HCT116 (cell line): ENCODE data around the gene SUN2. TPM values are rescaled to one million over a fixed set of nuclear protein-coding genes. Genes with fewer than 3 reads are reported as not detected.

Experiments
- ATAC-seq: fragments of 200-7000 bp; cut with Tn5 transposase; 2 replicates; pipeline ENCODE4 v1.9.1; 2020; ENCODE audit warnings: mild to moderate bottlenecking, moderate library complexity
- BruUV-seq: library from RNA; stranded (reverse); fragments of 400-500 nt; replicated peaks from 2 replicates; lab custom pipeline; 2021; lab: Mats Ljungman, UMichigan
- CTCF ChIA-PET: fragments of 300-600 bp; sonication (Branson Sonifier 250); formaldehyde crosslinking; loops from one replicate; lab custom pipeline; 2021; ENCODE audit warnings: antibody characterized with exemption; lab: Charles Lee
- POLR2A ChIA-PET: fragments of 300-600, 350-600 bp; sonication (Branson Sonifier 250); formaldehyde crosslinking; loops from one replicate; lab custom pipeline; 2021; ENCODE audit warnings: antibody characterized with exemption; lab: Charles Lee
- RAD21 ChIA-PET, 2 experiments: fragments of 300-600 bp; sonication (Branson Sonifier 250); formaldehyde crosslinking; loops; one replicate each; lab custom pipeline; 2023; ENCODE audit warnings: low total read pairs in 2 of 2; ENCODE audit not compliant: uncharacterized antibody in 2 of 2, unreplicated experiment in 2 of 2, low non-redundant PET in 1 of 2; lab: Charles Lee
- DNase-seq: peaks from one replicate; pipeline ENCODE4 v3.0.0-alpha.2; 2010; ENCODE audit warnings: low read depth, low spot score
- H2AFZ ChIP-seq: fragments of 200-600 bp; shearing (Covaris generic), sonication (generic); 2 replicates; pipeline ENCODE4 v1.6.1; 2017; ENCODE audit warnings: low read depth, mixed run types, mixed read lengths, antibody characterized with exemption, low read length; ENCODE audit not compliant: poor library complexity, severe bottlenecking
- H3K27ac ChIP-seq: 2 replicates; pipeline ENCODE4 v1.5.1; 2012; ENCODE audit warnings: low read depth, low read length
- H3K27me3 ChIP-seq: fragments of 200-600 bp; sonication (generic); 2 replicates; pipeline ENCODE4 v1.6.1; 2016; ENCODE audit warnings: mixed run types, low read length, mixed read lengths; ENCODE audit not compliant: insufficient read depth
- H3K36me3 ChIP-seq, 2 experiments: fragments of 200-500 bp in 1 of 2; fragments of 200-600 bp in 1 of 2; sonication (Bioruptor generic) in 1 of 2; sonication (generic) in 1 of 2; 2 replicates each; pipeline versions ENCODE4 v1.5.1 to v1.6.1; 2014 to 2016; ENCODE audit warnings: low read length in 2 of 2, inconsistent platforms in 1 of 2, mixed read lengths in 1 of 2, mixed run types in 1 of 2; ENCODE audit not compliant: insufficient read depth in 2 of 2, control insufficient read depth in 1 of 2
- H3K4me1 ChIP-seq, 2 experiments: fragments of 200-600 bp in 1 of 2; sonication (generic) in 1 of 2; 2 replicates each; pipeline versions ENCODE4 v1.5.1 to v1.6.1; 2012 to 2017; ENCODE audit warnings: low read length in 2 of 2, inconsistent platforms in 1 of 2, mild to moderate bottlenecking in 1 of 2, mixed read lengths in 1 of 2, mixed run types in 1 of 2, moderate library complexity in 1 of 2; ENCODE audit not compliant: insufficient read depth in 2 of 2, control insufficient read depth in 1 of 2
- H3K4me2 ChIP-seq: fragments of 200-600 bp; sonication (generic); 2 replicates; pipeline ENCODE4 v1.6.1; 2017; ENCODE audit warnings: mixed run types, low read length, mixed read lengths
- H3K4me3 ChIP-seq, 2 experiments: fragments of 200-600 bp in 1 of 2; sonication (generic) in 1 of 2; replicated peaks in 1 of 2; 2 replicates each; pipeline ENCODE4 v1.5.1; 2011 to 2016; ENCODE audit warnings: low read length in 2 of 2, control low read depth in 1 of 2, low read depth in 1 of 2, mild to moderate bottlenecking in 1 of 2, mixed read lengths in 1 of 2, mixed run types in 1 of 2
- H3K79me2 ChIP-seq: fragments of 200-600 bp; sonication (generic); 2 replicates; pipeline ENCODE4 v1.6.1; 2017; ENCODE audit warnings: mild to moderate bottlenecking, mixed run types, low read length, moderate library complexity, mixed read lengths; ENCODE audit not compliant: insufficient read depth
- H3K9ac ChIP-seq: fragments of 200-600 bp; sonication (generic); 2 replicates; pipeline ENCODE4 v1.6.1; 2016; ENCODE audit warnings: low read length, mixed read lengths
- H3K9me2 ChIP-seq: fragments of 200-600 bp; sonication (generic), shearing (Covaris generic); 2 replicates; pipeline ENCODE4 v1.6.1; 2017; ENCODE audit warnings: mixed run types, mild to moderate bottlenecking, moderate library complexity; ENCODE audit not compliant: insufficient read depth
- H3K9me3 ChIP-seq, 2 experiments: fragments of 200-500 bp in 1 of 2; fragments of 200-600 bp in 1 of 2; sonication (Bioruptor generic) in 1 of 2; sonication (generic) in 1 of 2; 2 replicates each; pipeline ENCODE4 v1.6.1; 2014 to 2017; ENCODE audit warnings: low read length in 2 of 2, mixed read lengths in 2 of 2, inconsistent platforms in 1 of 2, low read depth in 1 of 2, mild to moderate bottlenecking in 1 of 2, mixed run types in 1 of 2, moderate library complexity in 1 of 2; ENCODE audit not compliant: control insufficient read depth in 1 of 2, insufficient read depth in 1 of 2
- H4K20me1 ChIP-seq: fragments of 200-600 bp; sonication (generic), shearing (Covaris generic); 2 replicates; pipeline ENCODE4 v1.6.1; 2017; ENCODE audit warnings: mixed run types, mild to moderate bottlenecking, moderate library complexity; ENCODE audit not compliant: insufficient read depth
- CEBPB ChIP-seq: IDR thresholded peaks from 2 replicates; pipeline ENCODE4 v1.6.1; 2012; ENCODE audit warnings: low read depth
- EGR1 ChIP-seq: IDR thresholded peaks from 2 replicates; pipeline ENCODE4 v1.6.1; 2012; ENCODE audit warnings: low read depth
- ELF1 ChIP-seq: IDR thresholded peaks from 2 replicates; pipeline ENCODE4 v1.6.1; 2012; ENCODE audit warnings: low read depth, borderline replicate concordance
- EZH2 ChIP-seq: fragments of 200-600 bp; sonication (generic); IDR thresholded peaks from 2 replicates; pipeline ENCODE4 v1.6.1; 2017; ENCODE audit warnings: antibody characterized with exemption, mixed run types
- EZH2phosphoT487 ChIP-seq: fragments of 200-600 bp; IDR thresholded peaks from 2 replicates; pipeline ENCODE4 v1.6.1; 2018; ENCODE audit warnings: antibody characterized with exemption, borderline replicate concordance
- FOSL1 ChIP-seq: IDR thresholded peaks from 2 replicates; pipeline ENCODE4 v1.6.1; 2012; ENCODE audit warnings: low read depth
- JUND ChIP-seq: IDR thresholded peaks from 2 replicates; pipeline ENCODE4 v1.6.1; 2012
- MAX ChIP-seq: IDR thresholded peaks from 2 replicates; pipeline ENCODE4 v1.6.1; 2012
- RAD21 ChIP-seq: IDR thresholded peaks from 2 replicates; pipeline ENCODE4 v1.6.1; 2012; ENCODE audit warnings: low read depth, mild to moderate bottlenecking
- REST ChIP-seq: IDR thresholded peaks from 2 replicates; pipeline ENCODE4 v1.6.1; 2012; ENCODE audit warnings: low read depth
- SIN3A ChIP-seq: IDR thresholded peaks from 2 replicates; pipeline ENCODE4 v1.6.1; 2012; ENCODE audit warnings: low read depth
- SRF ChIP-seq: IDR thresholded peaks from 2 replicates; pipeline ENCODE4 v1.6.1; 2012; ENCODE audit warnings: low read depth
- TCF7L2 ChIP-seq: IDR thresholded peaks from 2 replicates; pipeline ENCODE4 v1.7.0; 2011; ENCODE audit warnings: borderline replicate concordance, inconsistent platforms; ENCODE audit not compliant: insufficient read depth, insufficient read length; ENCODE audit errors: extremely low read depth
- YY1 ChIP-seq: IDR thresholded peaks from 2 replicates; pipeline ENCODE4 v1.6.1; 2011; ENCODE audit warnings: low read length, low read depth, moderate library complexity, mild to moderate bottlenecking; ENCODE audit not compliant: insufficient replicate concordance; ENCODE audit errors: extremely low read depth
- ZFX ChIP-seq: fragments of 450-650 bp; IDR thresholded peaks from 2 replicates; pipeline ENCODE4 v1.6.1; 2017
- intact Hi-C: fragments of 100-400 bp; cut with micrococcal nuclease; formaldehyde crosslinking; loops from 2 replicates; pipeline ENCODE4 v1.10.0; 2022
- total RNA-seq: library from RNA; stranded (reverse); gene quantifications from one replicate; pipeline ENCODE4 v1.2.1, GENCODE V29; 2021; ENCODE audit not compliant: unreplicated experiment

The SUN2 gene
- total RNA-seq, 1 experiment from 2014 or later = 71.6 TPM

- no peak overlapping the region for H3K27ac ChIP-seq
- ChIA-PET CTCF (interaction anchor here (0.8 to 3.1 kb wide), 4 partner anchors 10 to 31 kb away, joined by 3 to 19 read pairs (median 5); no protein-coding TSS in a partner anchor), POLR2A (interaction anchor here (1.2 kb wide), 1 partner anchor 13 kb away, joined by 3 read pairs; no protein-coding TSS in a partner anchor), RAD21 (no interaction called here)
- BruUV-seq = TSS peak; percentile 39
- H3K4me2 ChIP-seq = no peak overlapping the region
- H3K9me3 ChIP-seq = no peaks in the 10 kb centered on the region
- peaks cover 0 to 4% of the 10 kb centered on the region in 2 experiments; a peak in 1 of 4 replicates for H3K4me1 ChIP-seq
- DNase-seq (no peak), ATAC-seq (no peak)
- intact Hi-C loops = no loop called here
- H4K20me1 ChIP-seq = no peaks in the 10 kb centered on the region
- no peak overlapping the region for H3K9ac ChIP-seq
- H3K9me2 ChIP-seq = no peaks in the 10 kb centered on the region
- H3K36me3 ChIP-seq = peaks cover 26 to 36% of the 10 kb centered on the region in 2 experiments; a peak in 3 of 4 replicates
- no peaks in the 10 kb centered on the region for H3K27me3 ChIP-seq
- H3K4me3 ChIP-seq = no peak overlapping the region
- no peak overlapping the region for H2AFZ ChIP-seq
- TF ChIP-seq FOSL1 (no peak), EGR1 (no peak), YY1 (no peak), SIN3A (no peak), JUND (no peak), EZH2 (no peak), TCF7L2 (no peak), SRF (no peak), EZH2phosphoT487 (no peak), ELF1 (no peak), CEBPB (no peak), REST (no peak), ZFX (no peak), RAD21 (no peak), MAX (no peak)
- no peaks in the 10 kb centered on the region for H3K79me2 ChIP-seq
Observed at GRCh38 chr22:38734421-38735100, 21.2 kb downstream of the SUN2 start.
